ENCODE data around the gene LRMDA. TPM values are rescaled to one million over a fixed set of nuclear protein-coding genes. Genes with fewer than 3 reads are reported as not detected.

LRMDA gene
- total and polyA plus RNA-seq, 2 of the 4 experiments (the other 2 are of a cell fraction): 0.07 TPM; not detected in 1

DNA sequence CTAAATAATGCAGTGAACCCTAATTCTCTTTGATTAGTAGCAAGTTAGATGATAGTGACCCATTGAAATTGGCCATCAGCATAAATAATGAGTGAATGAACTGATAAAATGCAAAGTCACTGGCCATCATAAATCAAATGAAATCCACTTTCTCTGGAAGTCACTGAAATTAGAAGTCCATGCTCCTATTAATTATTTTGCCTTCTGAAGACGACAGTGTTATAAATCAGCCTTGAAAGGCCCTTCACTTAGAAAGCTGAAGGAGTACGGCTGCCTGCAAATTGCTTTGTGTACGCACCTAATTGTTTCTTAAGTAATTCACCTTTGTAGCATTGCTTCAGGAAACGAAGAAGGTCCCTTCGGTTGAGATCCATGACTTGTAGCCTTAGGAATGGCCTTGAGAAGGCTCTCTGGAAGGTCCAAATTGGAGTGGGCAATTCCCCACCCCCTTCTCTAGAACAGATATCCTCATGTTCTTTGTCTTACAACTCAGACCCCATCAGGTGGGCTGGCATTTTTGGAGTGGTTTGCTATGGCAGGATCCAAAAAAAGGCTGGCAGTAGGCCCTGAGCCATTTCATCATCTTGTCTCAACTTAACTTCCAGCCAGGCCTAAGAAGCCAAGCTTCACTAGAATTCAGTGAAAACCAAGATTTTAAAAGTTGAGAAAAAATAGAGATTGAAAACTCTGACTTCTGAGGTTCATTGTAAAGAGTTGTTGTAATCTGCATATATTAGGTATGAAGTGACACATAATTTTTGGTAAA lies 420.3 kb downstream of the LRMDA start:
- ChIA-PET CTCF (no interaction called here), POLR2A (ENCODE audit: unreplicated experiment) (no interaction called here)
- Histone ChIP-seq H3K27me3 (ENCODE audit: control insufficient read depth, insufficient read depth, low read length) (no peaks in the 10 kb centered on the region), H3K9ac (ENCODE audit: low read depth, low read length) (no peak overlapping the region), H2BK20ac (ENCODE audit: low read depth, low read length) (no peak overlapping the region), H3K9me3 (ENCODE audit: control insufficient read depth, insufficient read depth, low read length) (no peaks in the 10 kb centered on the region), H4K5ac (ENCODE audit: low read depth, low read length) (no peak overlapping the region), H3K36me3 (ENCODE audit: control insufficient read depth, insufficient read depth, low read length) (no peaks in the 10 kb centered on the region), H4K91ac (ENCODE audit: insufficient read depth, low read depth, low read length) (no peak overlapping the region), H2AK9ac (replicated peaks; ENCODE audit: low read depth, low read length, poor library complexity) (no peak overlapping the region), H2BK120ac (ENCODE audit: low read depth, low read length) (no peak overlapping the region), H3K4ac (ENCODE audit: low read depth, low read length) (no peak overlapping the region), H3K9me1 (ENCODE audit: insufficient read depth, low read length) (no peaks in the 10 kb centered on the region), H3K4me2 (ENCODE audit: low read depth, low read length) (no peak overlapping the region), H2AK5ac (ENCODE audit: low read depth, low read length) (no peak overlapping the region), H2AFZ (replicated peaks; ENCODE audit: low read length, poor library complexity) (no peak overlapping the region), H3K79me1 (ENCODE audit: low read depth in 1 of 2, low read length in 2 of 2) (no peaks in the 10 kb centered on the region), H3K56ac (ENCODE audit: extremely low read depth, insufficient read depth, low read length) (no peak overlapping the region), H3K23ac (ENCODE audit: low read depth, low read length) (no peak overlapping the region), H2BK15ac (ENCODE audit: low read depth, low read length) (no peak overlapping the region), H3K4me1 (ENCODE audit: control insufficient read depth, insufficient read depth, low read length) (no peaks in the 10 kb centered on the region), H4K20me1 (ENCODE audit: insufficient read depth, low read length) (no peaks in the 10 kb centered on the region), H2BK5ac (ENCODE audit: low read depth, low read length, poor library complexity, severe bottlenecking) (no peak overlapping the region), H4K8ac (ENCODE audit: low read depth in 2 of 2, low read length in 2 of 2) (no peak overlapping the region), H3K27ac (ENCODE audit: insufficient read depth, low read length) (no peak overlapping the region), H3K14ac (replicated peaks; ENCODE audit: low read depth, low read length) (no peak overlapping the region), H3K4me3 (ENCODE audit: insufficient read depth, low read depth, low read length) (no peak overlapping the region), H3K18ac (ENCODE audit: low read depth, low read length) (no peak overlapping the region)
- in situ Hi-C loops (cut with MboI; ENCODE audit: low sequenced_read_pairs) (no loop called here), intact Hi-C loops (cut with micrococcal nuclease) (no loop called here), dilution Hi-C loops (cut with HindIII; ENCODE audit: low sequenced_read_pairs, unreplicated experiment) (no loop called here)
- TF ChIP-seq CEBPB (IDR thresholded peaks at IDR 0.05; ENCODE audit: low read depth, low read length) (no peak), RFX5 (IDR thresholded peaks at IDR 0.05; ENCODE audit: low read depth, low read length) (no peak), MAZ (IDR thresholded peaks at IDR 0.05; ENCODE audit: borderline replicate concordance, low read depth, low read length) (no peak), BHLHE40 (IDR thresholded peaks at IDR 0.05; ENCODE audit: low read depth, low read length) (no peak), POLR2A (IDR thresholded peaks at IDR 0.05; ENCODE audit: low read depth, low read length) (no peak), MAFK (IDR thresholded peaks at IDR 0.05; ENCODE audit: low read depth, low read length) (no peak), RCOR1 (IDR thresholded peaks at IDR 0.05; ENCODE audit: insufficient replicate concordance, low read length) (no peak), MXI1 (IDR thresholded peaks at IDR 0.05; ENCODE audit: borderline replicate concordance, low read depth, low read length) (no peak), RAD21 (IDR thresholded peaks at IDR 0.05; ENCODE audit: low read length) (no peak), NFE2L2 (IDR thresholded peaks at IDR 0.05; ENCODE audit: low read depth, low read length) (no peak), FOS (IDR thresholded peaks at IDR 0.05; ENCODE audit: low read depth, low read length) (no peak), CHD1 (IDR thresholded peaks at IDR 0.05; ENCODE audit: low read depth, low read length) (no peak)
- TF ChIP-seq, protein P1, sequence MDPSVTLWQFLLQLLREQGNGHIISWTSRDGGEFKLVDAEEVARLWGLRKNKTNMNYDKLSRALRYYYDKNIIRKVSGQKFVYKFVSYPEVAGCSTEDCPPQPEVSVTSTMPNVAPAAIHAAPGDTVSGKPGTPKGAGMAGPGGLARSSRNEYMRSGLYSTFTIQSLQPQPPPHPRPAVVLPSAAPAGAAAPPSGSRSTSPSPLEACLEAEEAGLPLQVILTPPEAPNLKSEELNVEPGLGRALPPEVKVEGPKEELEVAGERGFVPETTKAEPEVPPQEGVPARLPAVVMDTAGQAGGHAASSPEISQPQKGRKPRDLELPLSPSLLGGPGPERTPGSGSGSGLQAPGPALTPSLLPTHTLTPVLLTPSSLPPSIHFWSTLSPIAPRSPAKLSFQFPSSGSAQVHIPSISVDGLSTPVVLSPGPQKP (IDR thresholded peaks at IDR 0.05; ENCODE audit: borderline replicate concordance, low read depth, low read length): no peak
- TF ChIP-seq, protein P2, sequence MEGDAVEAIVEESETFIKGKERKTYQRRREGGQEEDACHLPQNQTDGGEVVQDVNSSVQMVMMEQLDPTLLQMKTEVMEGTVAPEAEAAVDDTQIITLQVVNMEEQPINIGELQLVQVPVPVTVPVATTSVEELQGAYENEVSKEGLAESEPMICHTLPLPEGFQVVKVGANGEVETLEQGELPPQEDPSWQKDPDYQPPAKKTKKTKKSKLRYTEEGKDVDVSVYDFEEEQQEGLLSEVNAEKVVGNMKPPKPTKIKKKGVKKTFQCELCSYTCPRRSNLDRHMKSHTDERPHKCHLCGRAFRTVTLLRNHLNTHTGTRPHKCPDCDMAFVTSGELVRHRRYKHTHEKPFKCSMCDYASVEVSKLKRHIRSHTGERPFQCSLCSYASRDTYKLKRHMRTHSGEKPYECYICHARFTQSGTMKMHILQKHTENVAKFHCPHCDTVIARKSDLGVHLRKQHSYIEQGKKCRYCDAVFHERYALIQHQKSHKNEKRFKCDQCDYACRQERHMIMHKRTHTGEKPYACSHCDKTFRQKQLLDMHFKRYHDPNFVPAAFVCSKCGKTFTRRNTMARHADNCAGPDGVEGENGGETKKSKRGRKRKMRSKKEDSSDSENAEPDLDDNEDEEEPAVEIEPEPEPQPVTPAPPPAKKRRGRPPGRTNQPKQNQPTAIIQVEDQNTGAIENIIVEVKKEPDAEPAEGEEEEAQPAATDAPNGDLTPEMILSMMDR (conservative IDR thresholded peaks at IDR 0.05; ENCODE audit: low read depth, low read length): no peak
- TF ChIP-seq, protein P3, sequence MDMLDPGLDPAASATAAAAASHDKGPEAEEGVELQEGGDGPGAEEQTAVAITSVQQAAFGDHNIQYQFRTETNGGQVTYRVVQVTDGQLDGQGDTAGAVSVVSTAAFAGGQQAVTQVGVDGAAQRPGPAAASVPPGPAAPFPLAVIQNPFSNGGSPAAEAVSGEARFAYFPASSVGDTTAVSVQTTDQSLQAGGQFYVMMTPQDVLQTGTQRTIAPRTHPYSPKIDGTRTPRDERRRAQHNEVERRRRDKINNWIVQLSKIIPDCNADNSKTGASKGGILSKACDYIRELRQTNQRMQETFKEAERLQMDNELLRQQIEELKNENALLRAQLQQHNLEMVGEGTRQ (IDR thresholded peaks at IDR 0.05; ENCODE audit: low read depth, low read length): no peak
- no peak for DNase-seq
- BruUV-seq (replicated peaks): no TSS peak
- WGBS, 2 experiments (ENCODE audit: extremely low coverage in 2 of 2, insufficient read length in 1 of 2): 89% methylated on average over 2 of the region's 5 CpGs; no CpG with 5 or more reads in 1 of the 2 experiments
- ATAC-seq (ENCODE audit: low read depth): no peak

Data from IMR-90 (cell line).